Liver (tissue), 9 donors: ENCODE results near the gene SDF2L1. TPM values are rescaled to one million over a fixed set of nuclear protein-coding genes. Genes with fewer than 3 reads are reported as not detected.

Source experiments
- DNase-seq: peaks from one replicate; pipeline ENCODE4 v3.0.0-alpha.2; 2017; ENCODE audit warnings: low spot score
- H3K27ac ChIP-seq, 2 donors: one replicate each; pipeline ENCODE4 v1.7.0; 2013; ENCODE audit warnings: inconsistent platforms in 2 of 2, low read length in 2 of 2, control low read depth in 1 of 2, low read depth in 1 of 2, mild to moderate bottlenecking in 1 of 2
- H3K27me3 ChIP-seq, 4 donors: one replicate each; pipeline versions ENCODE4 v1.6.1 to v1.7.0; 2013; ENCODE audit warnings: low read length in 3 of 4, inconsistent platforms in 1 of 4, mild to moderate bottlenecking in 1 of 4, moderate library complexity in 1 of 4; ENCODE audit not compliant: control insufficient read depth in 4 of 4, insufficient read depth in 4 of 4
- H3K36me3 ChIP-seq, 4 donors: one replicate each; pipeline versions ENCODE4 v1.6.1 to v1.7.0; 2013; ENCODE audit warnings: low read length in 3 of 4, mild to moderate bottlenecking in 3 of 4, low read depth in 1 of 4, moderate library complexity in 1 of 4; ENCODE audit not compliant: control insufficient read depth in 4 of 4, insufficient read depth in 3 of 4
- H3K4me1 ChIP-seq, 4 donors: one replicate each; pipeline versions ENCODE4 v1.6.1 to v1.7.0; 2013; ENCODE audit warnings: low read length in 3 of 4, mild to moderate bottlenecking in 3 of 4, moderate library complexity in 1 of 4; ENCODE audit not compliant: control insufficient read depth in 4 of 4, insufficient read depth in 4 of 4
- H3K4me3 ChIP-seq, 3 donors: one replicate each; pipeline versions ENCODE4 v1.6.1 to v1.7.0; 2013; ENCODE audit warnings: low read length in 3 of 3, control low read depth in 1 of 3, low read depth in 1 of 3, mild to moderate bottlenecking in 1 of 3
- H3K9ac ChIP-seq, 2 donors: one replicate each; pipeline ENCODE4 v1.7.0; 2013; ENCODE audit warnings: low read length in 2 of 2, mild to moderate bottlenecking in 2 of 2, moderate library complexity in 2 of 2, control low read depth in 1 of 2, low read depth in 1 of 2
- H3K9me3 ChIP-seq, 4 donors: one replicate each; pipeline versions ENCODE4 v1.6.1 to v1.7.0; 2013; ENCODE audit warnings: low read length in 3 of 4; ENCODE audit not compliant: control insufficient read depth in 4 of 4
- CTCF ChIP-seq: fragments of 150-350 bp; IDR thresholded peaks from 2 replicates; pipeline ENCODE4 v1.5.1; 2017; ENCODE audit warnings: improper control_type of control experiment, low read depth, low read length; ENCODE audit not compliant: missing input control
- EGR1 ChIP-seq, 2 donors: IDR thresholded peaks; 2 replicates each; pipeline ENCODE4 v1.6.1; 2016 to 2018; ENCODE audit warnings: antibody characterized with exemption in 2 of 2, low read depth in 2 of 2
- FOXA1 ChIP-seq: IDR thresholded peaks from 2 replicates; pipeline ENCODE4 v1.6.1; 2016; ENCODE audit warnings: antibody characterized with exemption
- FOXA2 ChIP-seq: IDR thresholded peaks from 2 replicates; pipeline ENCODE4 v1.6.1; 2016; ENCODE audit warnings: antibody characterized with exemption
- GABPA ChIP-seq, 2 donors: IDR thresholded peaks in 1 of 2; conservative IDR thresholded peaks in 1 of 2; 2 replicates each; pipeline ENCODE4 v1.6.1; 2016; ENCODE audit warnings: antibody characterized with exemption in 2 of 2, mild to moderate bottlenecking in 1 of 2, moderate library complexity in 1 of 2
- HNF4A ChIP-seq, 2 donors: conservative IDR thresholded peaks; 2 replicates each; pipeline ENCODE4 v1.6.1; 2016; ENCODE audit warnings: antibody characterized with exemption in 2 of 2, mild to moderate bottlenecking in 2 of 2
- HNF4G ChIP-seq: IDR thresholded peaks from 2 replicates; pipeline ENCODE4 v1.6.1; 2016; ENCODE audit warnings: antibody characterized with exemption
- JUND ChIP-seq, 2 donors: IDR thresholded peaks; 2 replicates each; pipeline ENCODE4 v1.6.1; 2016; ENCODE audit warnings: antibody characterized with exemption in 2 of 2
- NR2F2 ChIP-seq: IDR thresholded peaks from 2 replicates; pipeline ENCODE4 v1.6.1; 2016; ENCODE audit warnings: antibody characterized with exemption
- RAD21 ChIP-seq, 2 donors: IDR thresholded peaks; 2 replicates each; pipeline ENCODE4 v1.6.1; 2016; ENCODE audit warnings: antibody characterized with exemption in 2 of 2, mild to moderate bottlenecking in 2 of 2
- REST ChIP-seq: IDR thresholded peaks from 2 replicates; pipeline ENCODE4 v1.6.1; 2016; ENCODE audit warnings: antibody characterized with exemption, mild to moderate bottlenecking
- RXRA ChIP-seq, 2 donors: IDR thresholded peaks; 2 replicates each; pipeline ENCODE4 v1.6.1; 2017 to 2018; ENCODE audit warnings: antibody characterized with exemption in 2 of 2, mild to moderate bottlenecking in 1 of 2
- SP1 ChIP-seq: IDR thresholded peaks from 2 replicates; pipeline ENCODE4 v1.6.1; 2018; ENCODE audit warnings: antibody characterized with exemption, mild to moderate bottlenecking
- TAF1 ChIP-seq: conservative IDR thresholded peaks from 2 replicates; pipeline ENCODE4 v1.6.1; 2016; ENCODE audit warnings: antibody characterized with exemption, mild to moderate bottlenecking
- YY1 ChIP-seq: IDR thresholded peaks from 2 replicates; pipeline ENCODE4 v1.6.1; 2016; ENCODE audit warnings: antibody characterized with exemption, mild to moderate bottlenecking
- ZBTB33 ChIP-seq: IDR thresholded peaks from 2 replicates; pipeline ENCODE4 v1.6.1; 2016; ENCODE audit warnings: antibody characterized with exemption
- WGBS: extraction: QIAGEN DNeasy Blood & Tissue Kit; methylation state at CpG from one replicate; pipeline ENCODE4 v1.1.7; 2013; 5-methylcytosine and 5-hydroxymethylcytosine counted together
- polyA plus RNA-seq, 2 donors: library from polyadenylated mRNA; stranded (reverse) in 1 of 2; unstranded in 1 of 2; fragments of 200-250 nt in 1 of 2; fragments of >200 nt in 1 of 2; fragmentation: Nextera tagmentation in 1 of 2; extraction: Ambion mirVana in 1 of 2; gene quantifications; one replicate each; pipeline versions ENCODE4 v1.2.1 to v1.2.3, GENCODE V29; 2013 to 2015
- total RNA-seq, 2 donors: library from RNA; depleted of rRNA; stranded (reverse); fragments of >200 nt; gene quantifications; one replicate each; pipeline ENCODE4 v1.2.3, GENCODE V29; 2014
- TF ChIP-seq, protein P1 (sequence below): IDR thresholded peaks from 2 replicates; pipeline ENCODE4 v1.6.1; 2016; ENCODE audit warnings: antibody characterized with exemption
- TF ChIP-seq, protein P2 (sequence below): IDR thresholded peaks from 2 replicates; pipeline ENCODE4 v1.6.1; 2016; ENCODE audit warnings: antibody characterized with exemption
- donor health status: healthy.
- donor health status: healthy.
- donor health status: healthy.
- donor health status: healthy.
- donor health status: healthy.

Gene SDF2L1
- total RNA-seq, result 100 to 1,000 TPM in 1 of 2 donors, 10 to 100 TPM in 1; 44.8 to 121 TPM
- 100 to 1,000 TPM in 1 of 2 donors, 10 to 100 TPM in 1; 36.3 to 173 TPM for polyA plus RNA-seq

DNA sequence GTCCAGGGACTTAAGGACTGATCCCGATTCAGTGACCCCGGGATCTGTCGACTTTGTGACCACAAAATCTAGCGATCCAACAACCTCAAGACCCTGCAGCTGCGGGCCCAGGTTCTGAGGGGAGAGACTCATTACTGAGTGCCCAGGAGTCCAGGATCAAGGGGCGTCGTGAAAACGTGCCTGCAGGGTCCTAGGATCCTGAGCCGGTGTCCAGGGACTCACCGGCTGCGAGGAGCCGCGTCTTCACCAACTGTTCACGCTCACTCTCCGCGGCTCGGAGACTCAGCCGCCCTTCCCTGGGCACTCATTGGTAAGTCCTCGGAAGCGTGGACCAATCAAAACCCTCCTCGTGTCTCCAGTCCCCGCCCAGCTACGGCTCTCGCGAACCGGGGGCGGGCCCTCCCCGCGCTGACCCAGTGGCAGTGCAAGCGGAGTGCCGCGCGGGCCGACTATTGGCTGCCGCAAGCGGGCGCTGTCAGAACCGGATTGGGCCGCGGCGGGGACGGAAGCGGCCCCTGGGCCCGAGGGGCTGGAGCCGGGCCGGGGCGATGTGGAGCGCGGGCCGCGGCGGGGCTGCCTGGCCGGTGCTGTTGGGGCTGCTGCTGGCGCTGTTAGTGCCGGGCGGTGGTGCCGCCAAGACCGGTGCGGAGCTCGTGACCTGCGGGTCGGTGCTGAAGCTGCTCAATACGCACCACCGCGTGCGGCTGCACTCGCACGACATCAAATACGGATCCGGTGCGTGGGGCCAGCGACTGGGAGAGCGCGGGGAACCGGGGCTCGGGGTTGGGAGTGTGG is at the start of gene SDF2L1:
Gene SDF2L1, plus strand, starts transcription at position 514 of the 795 bp plus-strand sequence. Its CDS starts 35 bp downstream, at position 549.
- Histone ChIP-seq H3K36me3 (peaks cover 0 to 8% (median under 1%) of the 10 kb centered on the region in 4 donors), H3K27me3 (no peaks in the 10 kb centered on the region), H3K9ac (peak within 1 kb of the TSS in 1 of 2 donors; percentile 45), H3K9me3 (no peaks in the 10 kb centered on the region), H3K4me1 (peaks cover 8 to 22% (median 14%) of the 10 kb centered on the region in 4 donors), H3K27ac (peak within 1 kb of the TSS; percentile 30 to 55), H3K4me3 (peak within 1 kb of the TSS; percentile 81 to 88 (median 87))
- whole genome bisulfite sequencing, result under 1% methylated on average over 76 of the region's 76 CpGs
- TF ChIP-seq HNF4A (conservative IDR thresholded peaks at IDR 0.05) (peak in 1 of 2 donors; percentile 7), EGR1 (IDR thresholded peaks at IDR 0.05; ENCODE audit: low read depth in 2 of 2) (peak in 1 of 2 donors; percentile 13), GABPA (IDR thresholded peaks at IDR 0.05 in 1 of 2, conservative IDR thresholded peaks at IDR 0.05 in 1 of 2) (peak in 1 of 2 donors; percentile 61), YY1 (peak; percentile 65), FOXA1 (no peak), NR2F2 (no peak), HNF4G (no peak), TAF1 (no peak), RXRA (IDR thresholded peaks at IDR 0.05) (peak; percentile 29 to 33), CTCF (peak; percentile 16), SP1 (peak; percentile 86), JUND (IDR thresholded peaks at IDR 0.05) (no peak), RAD21 (IDR thresholded peaks at IDR 0.05) (no peak), ZBTB33 (no peak), FOXA2 (no peak), REST (peak; percentile 14)
- TF ChIP-seq, protein P1, sequence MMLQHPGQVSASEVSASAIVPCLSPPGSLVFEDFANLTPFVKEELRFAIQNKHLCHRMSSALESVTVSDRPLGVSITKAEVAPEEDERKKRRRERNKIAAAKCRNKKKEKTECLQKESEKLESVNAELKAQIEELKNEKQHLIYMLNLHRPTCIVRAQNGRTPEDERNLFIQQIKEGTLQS, result no peak
- TF ChIP-seq, protein P2, sequence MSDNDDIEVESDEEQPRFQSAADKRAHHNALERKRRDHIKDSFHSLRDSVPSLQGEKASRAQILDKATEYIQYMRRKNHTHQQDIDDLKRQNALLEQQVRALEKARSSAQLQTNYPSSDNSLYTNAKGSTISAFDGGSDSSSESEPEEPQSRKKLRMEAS, result no peak
- DNase-seq, result peak; percentile 97
